GM21367 (cell line): Measurements from ENCODE around the gene MPZL3.
"Not testable (repeated sequence)": the region's sequence is repeated elsewhere in the genome, so short reads cannot be mapped to it uniquely, and the experiment has no call there.

Experiments
- ATAC-seq: cut with Tn5 transposase; IDR thresholded peaks from one replicate; pipeline ENCODE4 v1.9.1; 2021; ENCODE audit not compliant: unreplicated experiment

Gene MPZL3

DNA sequence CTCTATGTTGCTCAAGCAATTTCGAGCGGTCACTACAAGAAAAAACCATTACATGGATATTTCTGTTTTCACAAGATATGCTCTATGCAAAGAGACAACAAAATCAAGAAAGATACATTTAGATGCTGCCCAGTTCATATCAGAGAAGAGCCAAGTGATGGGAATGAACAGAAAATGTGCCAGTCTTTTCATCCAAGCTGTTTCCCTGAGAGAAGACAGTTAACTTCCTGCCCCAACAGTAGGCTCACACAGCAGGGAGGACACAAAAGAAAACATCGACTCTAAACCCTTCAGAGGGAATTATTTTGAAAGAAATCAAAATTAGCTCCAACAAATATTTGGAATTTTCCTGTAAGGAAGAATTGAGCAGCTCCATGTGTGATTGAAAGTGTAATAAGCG, 39.0 kb downstream of the MPZL3 start:
- no peak for ATAC-seq

DNA sequence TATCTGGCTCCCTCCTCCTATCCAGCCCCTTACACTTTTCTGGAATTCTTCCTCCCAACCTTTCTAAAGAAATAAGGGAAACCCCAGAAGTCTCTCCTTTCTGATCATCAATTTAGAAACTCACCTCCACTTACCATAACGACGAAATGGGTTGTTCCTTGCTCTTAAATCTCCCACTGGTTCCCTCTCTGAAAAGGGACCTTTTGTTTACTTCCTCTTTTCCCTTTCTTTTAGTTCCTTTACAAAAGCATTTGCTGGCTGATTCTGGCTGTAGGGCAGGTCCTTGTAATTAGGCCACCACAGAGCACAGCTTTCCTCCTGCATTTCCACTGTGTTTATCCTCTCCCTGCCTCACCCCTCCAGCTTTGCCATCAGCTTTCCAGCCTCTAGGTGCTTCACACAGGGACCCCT, 39.4 kb downstream of the MPZL3 start:
- ATAC-seq: no peak

DNA sequence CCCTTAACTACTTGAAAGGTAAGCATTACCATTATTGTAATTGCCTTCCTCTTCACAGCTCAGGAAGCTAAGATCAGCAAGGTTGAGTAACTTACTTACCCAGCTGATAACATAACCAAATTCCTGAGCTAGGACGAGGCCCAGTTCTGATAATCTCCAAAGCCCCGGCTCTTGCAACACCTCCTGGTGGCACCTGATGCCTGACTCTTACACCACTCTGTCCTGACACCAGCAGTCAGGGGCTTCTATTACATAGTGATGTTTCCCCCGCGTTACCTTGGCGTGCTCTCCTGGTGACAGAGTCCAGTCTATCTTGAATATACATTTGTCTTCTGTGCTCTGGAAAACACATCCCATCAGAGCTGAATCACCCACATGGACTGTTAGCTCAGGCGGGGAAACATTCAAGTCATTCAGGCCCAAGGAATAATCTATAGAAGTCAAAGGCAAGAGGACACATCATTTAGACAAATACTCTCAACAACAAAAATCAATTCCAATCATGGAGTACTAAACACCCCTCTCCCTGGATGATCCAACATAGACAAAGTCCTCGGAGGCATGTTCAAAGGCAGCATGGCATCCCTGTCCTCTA, 39.9 kb downstream of the MPZL3 start:
- ATAC-seq: no peak

DNA sequence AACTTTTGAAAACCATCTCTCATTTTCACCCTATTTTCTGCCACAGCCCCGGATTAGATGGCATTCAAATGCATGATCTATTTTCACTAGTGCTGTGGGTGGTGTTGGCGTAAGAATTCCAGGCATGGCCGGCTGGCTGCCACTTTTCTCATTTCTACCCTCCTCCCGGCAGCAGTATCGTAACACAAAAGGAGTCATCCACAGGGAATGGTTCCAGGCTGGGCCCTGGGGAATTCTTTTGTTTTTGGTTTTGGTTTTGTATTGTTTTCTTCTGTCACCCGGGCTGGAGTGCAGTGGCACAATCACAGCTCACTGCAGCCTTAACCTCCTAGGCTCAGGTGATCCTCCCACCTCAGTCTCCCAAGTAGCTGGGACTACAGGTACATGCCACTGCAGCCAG, 41.2 kb downstream of the MPZL3 start:
- no peak for ATAC-seq

DNA sequence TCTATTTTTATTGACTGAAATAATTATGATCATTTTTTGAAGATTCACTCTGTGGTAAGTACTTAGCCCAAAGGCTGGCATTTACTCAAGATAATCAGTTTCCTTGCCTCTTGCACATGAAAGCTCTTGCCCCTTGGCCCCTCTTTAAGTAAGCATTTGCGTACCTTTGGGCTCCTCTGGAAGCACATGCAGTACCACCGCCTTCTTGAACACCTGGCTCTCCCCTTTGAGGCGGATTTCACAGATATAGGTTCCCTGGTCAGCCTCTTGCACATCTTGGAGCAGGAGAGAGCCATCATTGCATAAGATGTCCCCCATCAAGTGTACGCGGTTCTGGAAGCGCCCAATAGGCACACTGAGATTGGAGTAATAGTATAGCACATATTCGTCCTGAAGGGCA, 41.8 kb downstream of the MPZL3 start:
- ATAC-seq: no peak

DNA sequence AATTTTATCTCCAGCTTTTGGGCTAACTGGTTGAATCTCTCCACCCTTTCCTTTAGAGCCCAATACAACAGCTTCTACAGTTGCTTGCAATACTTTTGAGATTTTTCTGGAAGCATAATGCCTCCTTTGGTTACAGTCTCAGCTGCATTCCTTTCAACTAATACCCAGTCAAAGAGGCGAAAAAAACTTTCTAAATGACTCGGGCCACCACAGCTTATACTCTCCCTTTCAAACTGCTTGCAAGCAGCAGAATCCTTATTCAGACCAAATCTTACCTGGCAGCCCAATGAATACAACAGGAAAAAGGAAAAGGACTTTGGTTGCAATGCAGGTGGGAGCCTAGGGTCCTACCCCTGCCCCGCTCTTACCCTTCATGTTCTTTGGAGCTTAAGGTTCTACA, 43.1 kb downstream of the MPZL3 start:
- ATAC-seq: no peak

DNA sequence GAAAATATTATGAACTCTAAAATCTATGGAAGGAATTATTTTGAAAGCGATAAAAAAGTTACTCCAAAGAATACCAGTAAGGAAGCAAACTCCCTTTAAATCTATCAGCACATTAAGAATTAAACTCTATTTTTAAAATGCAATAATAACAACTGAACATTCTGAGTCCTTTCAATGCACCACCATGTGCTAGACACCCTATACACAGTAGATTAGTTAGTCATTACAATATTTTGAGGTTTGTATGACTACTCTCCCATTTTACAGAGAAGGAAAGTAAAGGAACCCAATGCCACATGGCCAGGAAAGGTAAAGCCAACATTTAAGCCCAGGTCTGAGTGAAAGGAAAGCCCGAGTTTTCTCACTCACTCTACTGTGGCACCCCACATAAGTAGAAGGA, 45.1 kb downstream of the MPZL3 start:
- no peak for ATAC-seq

DNA sequence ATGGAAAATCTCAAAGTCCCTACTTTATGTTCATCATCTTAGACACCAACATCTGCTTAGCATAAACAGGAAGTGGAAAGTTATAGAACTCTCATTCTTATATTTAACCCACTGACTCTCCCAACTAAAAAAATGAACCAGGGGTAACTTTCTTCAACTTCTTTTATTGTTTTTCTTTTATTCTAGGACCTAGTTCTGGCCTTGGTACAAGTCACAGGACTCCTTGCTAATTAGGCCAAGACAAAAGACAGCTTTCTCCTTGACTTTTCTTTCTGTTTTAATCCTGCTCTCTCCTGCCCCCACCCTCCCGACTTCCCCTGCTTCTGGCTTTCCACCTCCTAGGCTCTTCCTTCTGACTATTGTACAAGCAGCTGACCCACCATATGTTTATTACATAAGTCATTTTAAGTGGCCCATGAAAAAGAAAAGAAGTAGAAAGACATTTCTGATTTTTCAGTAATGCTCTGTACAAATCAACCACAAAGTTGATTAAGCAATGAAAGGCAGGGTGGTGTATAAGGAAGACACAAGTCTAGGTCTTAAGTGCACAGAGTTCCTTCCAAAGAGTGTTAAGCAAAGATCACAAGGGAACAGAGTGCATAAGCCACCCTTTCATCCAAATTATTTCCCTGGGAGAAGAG, 45.7 kb downstream of the MPZL3 start:
- ATAC-seq: no peak

DNA sequence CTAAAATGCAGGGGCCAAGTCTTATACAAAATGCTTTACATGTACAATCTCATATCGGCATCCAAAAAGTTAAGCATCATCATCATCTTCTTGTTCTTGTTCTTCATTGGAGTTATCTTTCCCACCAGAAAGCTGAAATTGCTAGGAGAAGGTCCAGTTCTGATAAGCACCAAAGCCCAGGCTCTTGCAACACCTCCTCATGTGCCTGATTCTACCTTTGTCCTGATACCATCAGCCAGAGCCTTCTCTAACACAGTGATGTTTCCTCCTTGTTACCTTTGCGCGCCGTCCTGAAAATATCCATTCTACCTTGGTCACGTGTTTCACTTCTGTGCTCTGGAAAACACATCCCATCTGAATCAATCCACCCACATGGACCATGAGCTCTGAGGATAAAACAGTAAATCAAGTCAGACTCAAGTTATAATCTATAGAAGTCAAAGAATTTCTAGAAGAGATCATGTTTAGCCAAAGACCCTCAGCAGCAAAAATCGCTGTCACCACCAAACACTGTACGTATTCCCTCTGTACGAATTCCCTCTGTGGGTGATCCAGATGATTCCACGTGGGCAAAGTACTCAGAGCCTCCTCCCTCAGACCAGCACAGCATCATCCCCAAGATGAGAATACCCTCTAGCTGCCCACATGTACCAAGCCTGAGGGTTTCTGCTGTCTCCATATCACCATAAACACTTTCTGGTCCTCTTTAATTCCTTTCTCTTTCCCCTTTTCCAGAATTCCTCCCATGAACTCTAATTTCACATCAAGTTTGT, 46.4 kb downstream of the MPZL3 start:
- ATAC-seq: no peak

DNA sequence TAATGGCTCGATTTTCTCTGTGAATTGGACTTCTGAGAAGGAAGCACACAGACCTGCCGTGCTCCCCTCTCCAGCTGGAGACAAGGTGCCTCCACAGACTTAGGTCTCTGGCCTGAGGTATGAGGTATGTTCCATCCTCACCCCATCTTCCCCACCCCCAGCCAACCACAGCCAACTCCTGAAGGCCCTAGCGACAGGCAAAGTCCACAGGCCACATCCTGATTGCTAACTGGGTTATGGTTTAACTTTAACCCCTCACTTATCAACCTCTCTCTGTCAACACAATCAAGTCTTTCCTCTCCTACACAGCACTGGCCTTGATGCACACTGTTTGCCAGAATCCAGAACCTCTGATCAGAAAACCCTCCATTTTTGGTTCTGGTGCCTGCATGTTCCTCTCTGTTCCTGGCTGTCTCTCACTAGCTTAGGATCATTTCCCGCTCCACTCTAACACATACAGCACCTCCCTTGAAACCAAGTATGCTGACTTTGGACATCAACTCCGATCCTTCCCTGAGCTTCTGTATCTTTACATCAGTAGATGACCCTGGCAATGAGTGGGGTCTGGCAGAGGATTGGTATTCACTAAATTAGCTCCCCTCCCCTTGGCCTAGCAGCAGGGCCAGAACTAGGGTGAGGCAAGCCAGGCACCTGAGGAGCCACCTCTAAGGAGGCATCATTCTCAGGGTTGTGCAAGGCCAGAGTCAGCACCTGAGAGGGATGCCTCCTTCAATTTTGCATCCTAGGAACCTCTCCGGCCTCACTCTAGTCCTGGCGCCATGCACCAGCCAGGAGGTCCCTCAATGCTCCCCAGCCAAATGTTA, 49.4 kb downstream of the MPZL3 start:
- no peak for ATAC-seq

DNA sequence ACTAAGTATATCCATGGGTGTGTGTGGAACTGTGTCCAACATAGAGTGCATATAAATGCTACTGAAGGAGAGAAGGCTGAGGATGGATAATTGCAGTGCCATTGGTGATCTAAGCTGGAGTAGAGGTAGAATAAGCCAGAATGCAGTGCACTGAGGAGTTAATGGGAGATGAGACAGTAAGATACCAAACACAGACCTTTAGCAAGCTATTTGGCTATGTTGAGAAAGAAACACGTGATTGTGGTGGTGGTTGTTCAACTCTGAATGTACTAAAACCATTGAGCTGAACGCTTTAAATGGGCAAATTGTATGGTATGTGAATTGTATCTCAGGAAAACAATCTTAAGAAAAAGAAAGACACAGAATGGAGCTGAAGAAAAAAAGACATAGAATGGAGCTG, 50.2 kb downstream of the MPZL3 start:
- no peak for ATAC-seq

DNA sequence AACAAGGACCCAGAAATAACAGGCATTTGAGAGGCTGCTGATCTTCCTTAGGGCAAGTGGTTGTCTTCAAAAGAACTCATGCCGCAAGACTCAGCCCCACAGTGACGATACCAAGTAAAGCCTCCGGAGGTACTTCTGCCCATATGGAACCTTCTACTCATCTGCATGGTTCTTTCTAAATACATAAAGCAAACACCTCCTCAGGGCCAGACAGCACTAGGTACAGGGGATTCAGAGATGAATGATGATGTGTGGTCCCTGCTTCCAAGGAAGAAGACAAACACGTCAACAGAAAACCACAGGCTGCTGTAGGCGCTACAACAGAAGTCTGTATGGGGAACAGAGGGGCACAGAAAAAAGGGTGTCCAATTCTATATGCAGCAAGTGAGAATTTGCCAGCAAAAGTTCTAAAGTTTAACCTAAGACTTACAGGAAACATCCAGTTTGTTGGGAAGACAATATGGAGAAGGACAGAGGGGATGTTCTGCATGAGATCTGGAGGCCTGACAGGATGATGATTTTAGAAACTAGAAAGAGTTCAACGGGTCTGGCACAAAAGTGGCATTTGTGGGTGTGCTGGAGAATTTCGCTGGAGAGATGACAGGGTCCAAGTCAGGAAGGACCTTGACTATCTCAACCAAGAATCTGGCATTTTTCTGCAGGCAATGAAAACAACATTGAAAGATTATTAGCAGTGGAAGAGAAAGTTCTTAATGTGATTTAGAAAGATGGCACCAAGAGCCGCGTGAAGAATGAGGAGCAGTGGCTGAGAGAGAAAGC, 51.1 kb downstream of the MPZL3 start:
- no peak for ATAC-seq

DNA sequence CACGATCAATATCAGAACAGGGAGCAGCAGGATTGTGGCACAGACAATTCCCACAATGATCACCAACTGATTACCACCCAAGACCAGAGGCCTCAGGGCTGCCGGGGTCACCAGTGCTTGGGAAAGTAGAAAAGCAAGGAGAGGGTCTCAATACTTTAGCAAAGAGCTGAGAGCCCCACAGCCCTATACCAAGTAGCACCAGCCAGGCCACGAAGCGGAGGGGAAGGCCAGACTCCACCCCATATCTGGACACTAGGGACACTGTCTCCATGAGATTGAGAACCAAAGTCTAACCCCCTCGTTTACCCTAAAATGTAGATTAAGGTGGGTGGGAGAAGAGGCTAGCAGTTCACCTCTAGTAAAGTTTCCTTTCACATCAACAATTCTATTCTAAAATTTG, 51.7 kb downstream of the MPZL3 start:
- ATAC-seq: no peak

DNA sequence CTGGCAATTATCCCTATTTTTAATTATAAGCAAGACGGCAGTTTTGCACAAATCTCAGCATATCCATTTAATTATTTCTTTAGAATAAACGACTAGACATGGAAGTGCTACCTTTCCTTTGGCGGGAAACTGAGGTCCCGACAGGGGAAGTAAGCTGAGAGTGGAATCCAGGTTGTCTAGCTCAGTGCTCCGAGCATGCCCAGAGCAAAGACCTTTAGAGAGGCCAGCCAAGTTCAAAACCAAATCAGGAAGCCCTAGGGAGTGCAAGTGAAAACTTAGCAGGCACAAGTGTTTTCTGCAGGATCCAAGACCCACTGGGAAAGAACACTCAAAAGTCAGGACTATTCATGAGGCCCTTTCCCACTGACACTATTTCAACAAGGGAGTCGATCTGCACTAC, 53.0 kb downstream of the MPZL3 start:
- ATAC-seq: no peak

DNA sequence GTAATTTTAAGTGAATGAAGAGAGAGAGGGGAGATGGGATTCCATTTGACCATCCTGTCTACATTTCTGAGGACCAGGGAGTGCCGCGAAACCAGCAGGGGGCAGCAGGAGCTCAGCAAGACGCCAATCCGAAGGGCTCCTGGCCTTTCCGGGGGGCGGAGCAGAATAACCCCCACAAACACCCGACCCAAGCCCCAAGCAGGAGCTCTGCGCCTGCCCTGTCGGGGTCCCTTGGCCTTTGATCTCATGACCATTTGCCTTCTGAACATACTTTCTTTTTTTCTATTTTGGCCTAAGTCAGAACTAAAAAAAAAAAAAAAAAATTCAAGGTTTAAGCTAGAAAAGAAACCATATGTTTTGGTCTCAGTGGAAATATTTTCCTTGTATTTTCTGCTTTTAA, 53.8 kb downstream of the MPZL3 start:
- no peak for ATAC-seq

DNA sequence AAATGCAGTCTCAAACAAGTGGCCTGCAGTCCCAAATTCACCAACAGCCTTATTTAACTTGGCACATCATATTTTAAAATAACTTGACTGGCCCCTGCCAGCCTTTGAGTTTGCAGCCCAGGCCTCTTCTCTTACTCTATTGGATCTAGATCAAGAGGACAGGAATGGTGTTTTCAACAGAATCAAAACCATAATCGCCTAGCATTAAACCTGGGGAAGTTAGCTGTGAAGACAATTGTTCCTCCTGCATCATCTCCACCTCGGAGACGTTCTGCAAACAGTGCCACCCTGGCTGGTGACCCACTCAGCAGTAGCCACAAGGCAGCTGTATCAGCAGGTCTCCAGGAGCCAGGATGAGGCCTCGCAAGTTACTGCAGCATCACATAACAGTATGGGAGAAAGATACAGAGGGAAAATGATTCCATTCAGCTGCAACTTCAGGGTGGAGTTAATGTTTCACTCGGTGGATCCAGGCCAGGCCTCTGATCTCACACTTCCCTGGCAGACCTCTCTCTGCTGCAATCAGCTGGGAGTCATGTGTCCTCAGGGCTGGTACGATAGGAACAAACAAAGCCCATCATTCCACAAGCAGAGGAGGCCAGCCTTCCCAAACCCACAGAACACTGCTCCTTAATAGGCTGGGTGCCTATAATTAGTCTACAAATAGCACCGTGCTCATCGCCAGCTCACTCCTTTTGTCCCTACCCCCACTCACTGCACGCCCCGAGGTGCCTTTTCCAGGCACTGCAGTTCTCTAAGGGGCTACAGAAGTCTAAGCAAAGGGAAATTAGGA, 57.1 kb downstream of the MPZL3 start:
- ATAC-seq: no peak

DNA sequence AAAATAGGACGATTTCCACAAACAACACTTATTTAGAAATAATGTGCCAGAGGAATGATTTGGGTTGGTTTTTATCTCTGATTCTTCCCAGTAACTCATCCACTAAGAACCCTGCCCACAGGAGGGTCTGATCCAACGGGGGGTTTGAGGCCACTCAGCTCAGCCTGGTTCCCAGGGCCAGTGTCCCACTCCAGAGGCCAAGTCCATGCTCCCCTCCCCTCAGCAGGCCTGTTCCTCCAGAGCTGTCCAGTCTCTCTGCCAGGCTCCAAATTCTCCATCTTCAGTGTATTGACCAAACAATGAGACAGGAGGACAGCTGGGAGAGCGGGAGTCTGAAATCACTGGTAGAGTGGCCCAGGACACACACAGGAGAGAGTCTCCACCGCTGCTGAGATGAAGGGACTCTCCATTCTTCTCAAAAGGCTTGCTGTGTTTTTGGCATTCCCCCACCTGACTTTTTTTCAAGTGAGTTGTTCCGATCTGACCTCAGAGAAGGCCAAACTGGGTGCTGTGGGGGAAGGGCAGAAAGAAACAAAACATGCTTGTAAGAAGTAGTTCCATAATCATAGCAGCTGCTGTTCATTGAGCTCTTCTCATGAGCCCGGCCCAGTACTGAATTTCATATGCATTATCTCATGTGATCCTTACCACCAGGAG, 58.1 kb downstream of the MPZL3 start:
- ATAC-seq: no peak

DNA sequence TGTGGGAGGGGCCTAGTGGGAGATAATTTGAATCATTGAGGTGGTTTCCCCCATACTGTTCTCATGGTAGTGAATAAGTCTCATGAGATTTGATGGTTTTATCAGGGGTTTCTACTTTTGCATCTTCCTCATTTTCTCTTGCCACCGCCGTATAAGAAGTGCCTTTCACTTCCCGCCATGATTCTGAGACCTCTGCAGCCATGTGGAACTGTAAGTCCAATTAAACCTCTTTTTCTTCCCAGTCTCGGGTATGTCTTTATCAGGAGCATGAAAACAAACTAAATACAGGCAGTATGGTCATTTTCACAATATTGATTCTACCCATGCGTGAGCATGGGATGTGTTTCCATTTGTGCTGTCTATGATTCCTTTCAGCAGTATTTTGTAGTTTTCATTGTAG, 59.3 kb downstream of the MPZL3 start:
- ATAC-seq: not testable (repeated sequence)

DNA sequence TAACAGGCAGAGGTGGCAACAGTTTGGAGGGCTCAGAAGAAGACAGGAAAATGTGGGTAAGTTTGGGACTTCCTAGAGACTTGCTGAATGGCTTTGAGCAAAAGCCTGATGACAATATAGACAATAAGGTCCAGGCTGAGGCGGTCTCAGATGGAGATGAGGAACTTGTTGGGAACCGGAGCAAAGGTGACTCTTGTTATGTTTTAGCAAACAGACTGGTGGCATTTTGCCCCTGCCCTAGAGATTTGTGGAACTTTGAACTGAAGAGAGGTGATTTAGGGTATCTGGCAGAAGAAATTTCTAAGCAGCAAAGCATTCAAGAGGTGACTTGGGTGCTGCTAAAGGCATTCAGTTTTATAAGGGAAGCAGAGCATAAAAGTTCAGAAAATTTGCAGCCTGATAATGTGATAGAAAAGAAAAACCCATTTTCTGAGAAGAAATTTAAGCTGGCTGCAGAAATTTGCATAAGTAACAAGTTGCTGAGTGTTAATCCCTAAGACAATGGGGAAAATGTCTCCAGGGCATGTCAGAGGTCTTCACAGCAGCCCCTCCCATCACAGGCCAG, 61.1 kb downstream of the MPZL3 start:
- ATAC-seq: not testable (repeated sequence)
